ENCODE measurements around the gene GDE1. TPM values are rescaled to one million over a fixed set of nuclear protein-coding genes. Genes with fewer than 3 reads are reported as not detected.

Gene GDE1
- total and polyA plus RNA-seq, 9 of the 15 experiments (the other 6 are each of a cell fraction or from before 2014, with no cell fraction given): 18.8 to 40.5 (median 22.3) TPM

GRCh38 chr16:19523559-19524355 is 1.9 kb upstream of the GDE1 start, which contains the start of gene CCP110 (continued):
- TF ChIP-seq ZBTB33 (CRISPR knock-in tag; IDR thresholded peaks at IDR 0.05) (0 out of 2 replicates have a peak, but pooled peaks have one; percentile 17), POLR2AphosphoS5 (IDR thresholded peaks at IDR 0.05; ENCODE audit: control insufficient read depth, insufficient read depth, low read depth, low read length) (peak; percentile 54; the same call in 1 of the 2 replicates), MLLT1 (IDR thresholded peaks at IDR 0.05) (no peak), ZNF699 (CRISPR knock-in tag; IDR thresholded peaks at IDR 0.05; ENCODE audit: insufficient replicate concordance) (no peak), ZMIZ1 (IDR thresholded peaks at IDR 0.05; ENCODE audit: low read depth in 2 of 2, low read length in 2 of 2) (no peak), WHSC1 (IDR thresholded peaks at IDR 0.05; ENCODE audit: low read length) (no peak), HMG20B (CRISPR knock-in tag; IDR thresholded peaks at IDR 0.05) (no peak), ZSCAN32 (CRISPR knock-in tag; IDR thresholded peaks at IDR 0.05) (no peak), THAP7 (CRISPR knock-in tag; IDR thresholded peaks at IDR 0.05) (no peak), EWSR1 (IDR thresholded peaks at IDR 0.05; ENCODE audit: borderline replicate concordance, low read depth, partially characterized antibody) (no peak), ZNF766 (CRISPR knock-in tag; conservative IDR thresholded peaks at IDR 0.05) (peak; percentile 93), STAG1 (CRISPR knock-in tag; IDR thresholded peaks at IDR 0.05; ENCODE audit: borderline replicate concordance) (no peak), HNRNPH1 (optimal IDR thresholded peaks at IDR 0.05; ENCODE audit: low read depth, low read length) (no peak), TBP (optimal IDR thresholded peaks at IDR 0.05; ENCODE audit: low read depth, low read length) (peak; percentile 68), CTCF (IDR thresholded peaks at IDR 0.05 in 2 of 3, conservative IDR thresholded peaks at IDR 0.05 in 1 of 3; ENCODE audit: insufficient read depth in 2 of 3, low read depth in 1 of 3, low read length in 3 of 3) (no peak)
